ENCODE measurements around the gene DNAJC16. TPM values are rescaled to one million over a fixed set of nuclear protein-coding genes. Genes with fewer than 3 reads are reported as not detected.
"Not testable (repeated sequence)": the region's sequence is repeated elsewhere in the genome, so short reads cannot be mapped to it uniquely, and the experiment has no call there.

The DNAJC16 gene
- total RNA-seq, 2 donors from 2014 or later = 23.1 to 31.6 TPM

DNA sequence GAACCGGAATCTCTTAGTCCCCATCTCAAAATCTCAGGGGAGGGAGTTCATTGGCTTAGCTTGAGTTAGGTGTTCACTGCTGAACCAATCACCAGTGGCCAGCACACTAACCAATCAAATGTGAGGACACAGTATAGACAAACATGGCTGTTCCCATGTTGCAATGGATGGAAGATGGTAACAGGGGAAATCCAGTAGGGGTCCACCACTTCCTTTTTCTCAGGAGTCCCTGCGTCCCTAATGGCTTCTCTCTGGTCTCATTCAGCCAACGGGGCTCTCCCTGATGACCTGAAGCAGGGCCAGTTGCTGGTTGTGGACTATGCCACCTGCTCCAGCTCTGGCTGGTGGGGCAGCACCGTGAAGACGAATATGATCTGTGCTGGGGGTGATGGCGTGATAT lies 41.0 kb upstream of the DNAJC16 start:
- H3K4me1 ChIP-seq (ENCODE audit: control insufficient read depth, insufficient read depth, low read length) = no peaks in the 10 kb centered on the region
- H3K9ac ChIP-seq (ENCODE audit: extremely low read depth, low read length, poor library complexity, severe bottlenecking) = no peak overlapping the region
- no peaks in the 10 kb centered on the region for H3K27me3 ChIP-seq (ENCODE audit: control insufficient read depth, insufficient read depth, low read length, poor library complexity, severe bottlenecking)
- DNase-seq = no peak
- Mint-ChIP-seq H3K4me3 (no peak overlapping the region), H3K36me3 (ENCODE audit: low read depth) (peaks cover 15% of the 10 kb centered on the region), H3K27ac (no peak overlapping the region), H3K27me3 (ENCODE audit: insufficient read depth) (no peaks in the 10 kb centered on the region), H3K9me3 (no peaks in the 10 kb centered on the region), H3K4me1 (no peaks in the 10 kb centered on the region)
- H3K9me3 ChIP-seq (ENCODE audit: control insufficient read depth, low read length) = no peaks in the 10 kb centered on the region
- no peaks in the 10 kb centered on the region for H3K36me3 ChIP-seq (ENCODE audit: control insufficient read depth, insufficient read depth, low read length)
- H3K4me3 ChIP-seq (ENCODE audit: low read length) = no peak overlapping the region
- H3K27ac ChIP-seq (ENCODE audit: low read depth, low read length) = no peak overlapping the region
- 96 to 100% methylated on average over 1 to 6 of the region's 6 CpGs for WGBS, 2 experiments (ENCODE audit: insufficient coverage in 1 of 2, insufficient read length in 1 of 2)
- TF ChIP-seq, protein P1, sequence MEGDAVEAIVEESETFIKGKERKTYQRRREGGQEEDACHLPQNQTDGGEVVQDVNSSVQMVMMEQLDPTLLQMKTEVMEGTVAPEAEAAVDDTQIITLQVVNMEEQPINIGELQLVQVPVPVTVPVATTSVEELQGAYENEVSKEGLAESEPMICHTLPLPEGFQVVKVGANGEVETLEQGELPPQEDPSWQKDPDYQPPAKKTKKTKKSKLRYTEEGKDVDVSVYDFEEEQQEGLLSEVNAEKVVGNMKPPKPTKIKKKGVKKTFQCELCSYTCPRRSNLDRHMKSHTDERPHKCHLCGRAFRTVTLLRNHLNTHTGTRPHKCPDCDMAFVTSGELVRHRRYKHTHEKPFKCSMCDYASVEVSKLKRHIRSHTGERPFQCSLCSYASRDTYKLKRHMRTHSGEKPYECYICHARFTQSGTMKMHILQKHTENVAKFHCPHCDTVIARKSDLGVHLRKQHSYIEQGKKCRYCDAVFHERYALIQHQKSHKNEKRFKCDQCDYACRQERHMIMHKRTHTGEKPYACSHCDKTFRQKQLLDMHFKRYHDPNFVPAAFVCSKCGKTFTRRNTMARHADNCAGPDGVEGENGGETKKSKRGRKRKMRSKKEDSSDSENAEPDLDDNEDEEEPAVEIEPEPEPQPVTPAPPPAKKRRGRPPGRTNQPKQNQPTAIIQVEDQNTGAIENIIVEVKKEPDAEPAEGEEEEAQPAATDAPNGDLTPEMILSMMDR (conservative IDR thresholded peaks at IDR 0.05) = no peak

DNA sequence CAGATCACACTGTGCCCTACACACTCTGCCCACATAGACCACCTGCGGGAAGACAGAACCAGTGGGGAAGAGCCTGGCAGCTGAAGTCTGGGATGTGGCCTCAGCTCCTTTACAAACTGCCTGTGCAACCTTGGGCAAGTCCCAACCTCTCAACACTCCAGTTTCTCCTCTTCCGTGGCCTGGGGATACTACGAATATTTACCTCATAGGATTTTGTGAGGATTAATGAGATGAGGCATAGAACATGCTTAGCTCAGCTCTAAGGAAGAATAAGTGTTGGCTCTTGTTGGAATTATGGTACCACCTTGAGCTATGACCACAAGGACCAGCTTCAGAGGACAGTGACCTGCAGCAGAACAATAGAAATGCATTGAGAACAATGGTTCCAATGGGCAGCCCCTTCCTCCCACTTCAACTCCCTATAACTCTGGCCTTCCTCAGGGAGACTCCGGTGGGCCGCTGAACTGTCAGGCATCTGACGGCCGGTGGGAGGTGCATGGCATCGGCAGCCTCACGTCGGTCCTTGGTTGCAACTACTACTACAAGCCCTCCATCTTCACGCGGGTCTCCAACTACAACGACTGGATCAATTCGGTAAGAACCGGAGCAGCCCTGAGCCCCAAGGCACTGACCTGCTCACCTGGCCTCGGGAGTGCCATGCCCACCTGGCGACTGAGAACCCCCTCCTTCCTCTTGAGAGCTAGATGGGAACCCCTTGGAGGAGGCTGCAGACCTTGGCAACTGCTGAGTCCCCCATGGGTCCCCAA lies 39.6 kb upstream of the DNAJC16 start:
- 95 to 98% methylated on average over 8 to 16 of the region's 17 CpGs for WGBS, 2 experiments (ENCODE audit: insufficient coverage in 1 of 2, insufficient read length in 1 of 2)
- H3K9me3 ChIP-seq (ENCODE audit: control insufficient read depth, low read length); H3K27me3 Mint-ChIP-seq (ENCODE audit: insufficient read depth); H3K4me1 ChIP-seq (ENCODE audit: control insufficient read depth, insufficient read depth, low read length); H3K27me3 ChIP-seq (ENCODE audit: control insufficient read depth, insufficient read depth, low read length, poor library complexity, severe bottlenecking); H3K9me3 Mint-ChIP-seq; H3K36me3 ChIP-seq (ENCODE audit: control insufficient read depth, insufficient read depth, low read length); H3K4me1 Mint-ChIP-seq; DNase-seq; H3K4me3 ChIP-seq (ENCODE audit: low read length); H3K4me3 Mint-ChIP-seq; H3K9ac ChIP-seq (ENCODE audit: extremely low read depth, low read length, poor library complexity, severe bottlenecking); H3K27ac Mint-ChIP-seq; H3K27ac ChIP-seq (ENCODE audit: low read depth, low read length): not testable (repeated sequence)
- peaks cover 22% of the 10 kb centered on the region for H3K36me3 Mint-ChIP-seq (ENCODE audit: low read depth)

DNA sequence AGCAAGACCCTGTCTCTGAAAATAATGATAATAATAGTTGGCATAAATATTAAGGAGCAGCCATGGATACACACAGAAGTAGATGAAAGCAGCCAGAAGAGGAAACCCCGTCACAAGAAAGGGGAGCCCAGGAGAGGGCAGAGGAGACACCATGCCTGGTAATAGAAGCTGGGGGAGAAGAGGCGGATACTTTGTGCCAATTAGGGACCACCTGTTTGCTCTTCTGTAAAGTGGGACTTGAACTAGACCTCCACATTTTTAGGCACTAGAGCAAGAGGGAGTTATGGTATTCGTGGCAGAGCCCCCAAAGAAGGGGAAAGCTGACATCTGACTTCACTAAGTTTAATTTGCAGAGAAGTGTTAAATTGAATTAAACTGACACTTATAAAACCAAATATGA lies 38.3 kb upstream of the DNAJC16 start:
- TF ChIP-seq, protein P1 (conservative IDR thresholded peaks at IDR 0.05) = no peak
- Mint-ChIP-seq H3K27me3 (ENCODE audit: insufficient read depth) (no peaks in the 10 kb centered on the region), H3K36me3 (ENCODE audit: low read depth) (peaks cover 29% of the 10 kb centered on the region), H3K4me1 (no peaks in the 10 kb centered on the region), H3K4me3 (no peak overlapping the region), H3K9me3 (no peaks in the 10 kb centered on the region), H3K27ac (no peak overlapping the region)
- H3K27ac ChIP-seq (ENCODE audit: low read depth, low read length) = no peak overlapping the region
- WGBS, 2 experiments (ENCODE audit: insufficient coverage in 1 of 2, insufficient read length in 1 of 2) = 90 to 92% methylated on average over 3 of the region's 3 CpGs
- H3K4me1 ChIP-seq (ENCODE audit: control insufficient read depth, insufficient read depth, low read length) = no peaks in the 10 kb centered on the region
- no peaks in the 10 kb centered on the region for H3K9me3 ChIP-seq (ENCODE audit: control insufficient read depth, low read length)
- H3K9ac ChIP-seq (ENCODE audit: extremely low read depth, low read length, poor library complexity, severe bottlenecking) = no peak overlapping the region
- peaks cover 5% of the 10 kb centered on the region for H3K36me3 ChIP-seq (ENCODE audit: control insufficient read depth, insufficient read depth, low read length)
- DNase-seq = no peak
- no peak overlapping the region for H3K4me3 ChIP-seq (ENCODE audit: low read length)
- no peaks in the 10 kb centered on the region for H3K27me3 ChIP-seq (ENCODE audit: control insufficient read depth, insufficient read depth, low read length, poor library complexity, severe bottlenecking)
